Chondrocyte (in vitro differentiated cells): Measurements from ENCODE around the gene FHL1. TPM values are rescaled to one million over a fixed set of nuclear protein-coding genes. Genes with fewer than 3 reads are reported as not detected.

Experiments
- DNase-seq: peaks from one replicate; pipeline ENCODE4 v3.0.0; 2021; ENCODE audit warnings: mixed read lengths, low spot score
- H3K27ac Mint-ChIP-seq: one replicate; pipeline ENCODE4 v1.8.0; 2021; ENCODE audit warnings: mild to moderate bottlenecking, moderate library complexity, mixed read lengths; ENCODE audit not compliant: unreplicated experiment
- H3K27me3 Mint-ChIP-seq: 2 replicates; pipeline ENCODE4 v1.8.0; 2021; ENCODE audit warnings: low read depth, mixed read lengths
- H3K36me3 Mint-ChIP-seq: 2 replicates; pipeline ENCODE4 v1.8.0; 2021; ENCODE audit warnings: low read depth, mixed read lengths
- H3K4me1 Mint-ChIP-seq: 2 replicates; pipeline ENCODE4 v1.8.0; 2021; ENCODE audit warnings: low read depth, mild to moderate bottlenecking, mixed read lengths
- H3K4me3 Mint-ChIP-seq: one replicate; pipeline ENCODE4 v1.8.0; 2021; ENCODE audit warnings: mild to moderate bottlenecking, moderate library complexity, mixed read lengths; ENCODE audit not compliant: unreplicated experiment
- H3K9me3 Mint-ChIP-seq: 2 replicates; pipeline ENCODE4 v1.8.0; 2021; ENCODE audit warnings: low read depth, mixed read lengths
- CTCF ChIP-seq: fragments of 200-600 bp; sonication (generic); IDR thresholded peaks from 2 replicates; pipeline ENCODE4 v1.5.0; 2021; ENCODE audit warnings: antibody characterized with exemption, mild to moderate bottlenecking, moderate library complexity
- total RNA-seq: library from RNA; stranded (reverse); gene quantifications from 3 replicates; pipeline ENCODE4 v1.2.1, GENCODE V29; 2021

FHL1 gene
- total RNA-seq, 1 donor from 2014 or later = 1,032 TPM

- no peak overlapping the region for H3K4me3 Mint-ChIP-seq
- H3K27ac Mint-ChIP-seq = no peak overlapping the region
- no peaks in the 10 kb centered on the region for H3K27me3 Mint-ChIP-seq
- no peak for DNase-seq
- H3K9me3 Mint-ChIP-seq = no peaks in the 10 kb centered on the region
- H3K4me1 Mint-ChIP-seq = peaks cover 20% of the 10 kb centered on the region
- H3K36me3 Mint-ChIP-seq = peaks cover 19% of the 10 kb centered on the region
- TF ChIP-seq CTCF = no peak
Observed at GRCh38 chrX:136246201-136246600, 98.9 kb downstream of the FHL1 start.

- Mint-ChIP-seq H3K9me3 (no peaks in the 10 kb centered on the region), H3K4me3 (peak overlapping the region; percentile 74), H3K36me3 (peaks cover 2% of the 10 kb centered on the region), H3K27me3 (no peaks in the 10 kb centered on the region), H3K4me1 (peaks cover 48% of the 10 kb centered on the region), H3K27ac (peak overlapping the region; percentile 79)
- no peak for DNase-seq
- TF ChIP-seq CTCF = no peak
Observed at GRCh38 chrX:136250191-136251040, 103.1 kb downstream of the FHL1 start.

GRCh38 chrX:136251041-136251991 is 104.0 kb downstream of the FHL1 start, which contains the start of gene MAP7D3:
TSS of gene MAP7D3 (minus strand) at chrX:136251400. CDS start at chrX:136251358, 42 bp downstream.
- no peaks in the 10 kb centered on the region for H3K27me3 Mint-ChIP-seq
- no peak for TF ChIP-seq CTCF
- H3K9me3 Mint-ChIP-seq = no peaks in the 10 kb centered on the region
- peak within 1 kb of the TSS; percentile 74 for H3K4me3 Mint-ChIP-seq
- DNase-seq = no peak
- peak within 1 kb of the TSS; percentile 79 for H3K27ac Mint-ChIP-seq
- peaks cover 2% of the 10 kb centered on the region for H3K36me3 Mint-ChIP-seq
- H3K4me1 Mint-ChIP-seq = peaks cover 57% of the 10 kb centered on the region

- Mint-ChIP-seq H3K36me3 (no peaks in the 10 kb centered on the region), H3K4me3 (peak overlapping the region; percentile 68), H3K27me3 (no peaks in the 10 kb centered on the region), H3K9me3 (no peaks in the 10 kb centered on the region), H3K27ac (peak overlapping the region; percentile 94), H3K4me1 (peaks cover 77% of the 10 kb centered on the region)
- DNase-seq = no peak
- no peak for TF ChIP-seq CTCF
Observed at GRCh38 chrX:136255541-136255940, 108.2 kb downstream of the FHL1 start.

- no peak for TF ChIP-seq CTCF
- H3K36me3 Mint-ChIP-seq = no peaks in the 10 kb centered on the region
- no peaks in the 10 kb centered on the region for H3K27me3 Mint-ChIP-seq
- peak overlapping the region; percentile 68 for H3K4me3 Mint-ChIP-seq
- DNase-seq = no peak
- H3K9me3 Mint-ChIP-seq = no peaks in the 10 kb centered on the region
- H3K4me1 Mint-ChIP-seq = peaks cover 81% of the 10 kb centered on the region
- H3K27ac Mint-ChIP-seq = peak overlapping the region; percentile 94
Observed at GRCh38 chrX:136256026-136256425, 108.7 kb downstream of the FHL1 start.
